SU-DHL-6 (cell line): ENCODE measurements around the gene KLHL2.

Experiments
- CTCF ChIP-seq: fragments of 200-600 bp; sonication (generic); IDR thresholded peaks from one replicate; pipeline ENCODE4 v1.5.1; 2017; ENCODE audit warnings: antibody characterized with exemption, mild to moderate bottlenecking, low read length, moderate library complexity; ENCODE audit not compliant: insufficient read depth, poor library complexity, severe bottlenecking
- EZH2phosphoT487 ChIP-seq: fragments of 200-600 bp; sonication (generic), shearing (Covaris generic); conservative IDR thresholded peaks from 2 replicates; pipeline ENCODE4 v1.6.1; 2018; ENCODE audit warnings: mild to moderate bottlenecking, antibody characterized with exemption, low read length, moderate library complexity, mixed read lengths

GRCh38 chr4:165184220-165184619 is 23.1 kb upstream of the KLHL2 start:
- TF ChIP-seq EZH2phosphoT487 (no peak), CTCF (no peak)
